NCI-H1436 (cell line): ENCODE measurements around the gene LIMK1.
A peak's percentile ranks its signal among the peaks of the same experiment; 100 is the strongest.

Experiments used
- DNase-seq: peaks from one replicate; lab custom pipeline; 2025; lab: John Stamatoyannopoulos, UW

Gene LIMK1

GRCh38 chr7:74056096-74056915 lies 27.3 kb upstream of the LIMK1 start:
- no peak for DNase-seq

GRCh38 chr7:74057216-74057925 lies 26.2 kb upstream of the LIMK1 start:
- no peak for DNase-seq

- no peak for DNase-seq
Observed at GRCh38 chr7:74057987-74058386, 25.6 kb upstream of the LIMK1 start.

GRCh38 chr7:74058486-74058885 lies 25.1 kb upstream of the LIMK1 start:
- DNase-seq: no peak

- DNase-seq: no peak
Observed at GRCh38 chr7:74059037-74059436, 24.6 kb upstream of the LIMK1 start.

- no peak for DNase-seq
Observed at GRCh38 chr7:74059681-74060588, 23.7 kb upstream of the LIMK1 start.

GRCh38 chr7:74061840-74062539 lies 21.6 kb upstream of the LIMK1 start:
- peak; percentile 76 for DNase-seq

- no peak for DNase-seq
Observed at GRCh38 chr7:74063223-74063641, 20.4 kb upstream of the LIMK1 start.

- no peak for DNase-seq
Observed at GRCh38 chr7:74063646-74064045, 20.0 kb upstream of the LIMK1 start.

GRCh38 chr7:74064696-74065095 lies 18.9 kb upstream of the LIMK1 start:
- no peak for DNase-seq

GRCh38 chr7:74066626-74067025 lies 17.0 kb upstream of the LIMK1 start:
- DNase-seq: no peak

GRCh38 chr7:74068378-74069085 lies 15.1 kb upstream of the LIMK1 start:
- DNase-seq: no peak

- DNase-seq: no peak
Observed at GRCh38 chr7:74069086-74069541, 14.5 kb upstream of the LIMK1 start.

GRCh38 chr7:74069790-74070618 lies 13.6 kb upstream of the LIMK1 start:
- DNase-seq: no peak

- DNase-seq: no peak
Observed at GRCh38 chr7:74070619-74070921, 13.0 kb upstream of the LIMK1 start.

GRCh38 chr7:74071121-74071520 lies 12.5 kb upstream of the LIMK1 start:
- DNase-seq: no peak

- DNase-seq: no peak
Observed at GRCh38 chr7:74074770-74075169, 8.8 kb upstream of the LIMK1 start.

GRCh38 chr7:74078461-74078860 lies 5.1 kb upstream of the LIMK1 start:
- DNase-seq: no peak

- DNase-seq: no peak
Observed at GRCh38 chr7:74082770-74083116, 861 bp upstream of the LIMK1 start.

- DNase-seq: peak; percentile 54
Observed at GRCh38 chr7:74083928-74084721, 521 bp downstream of the LIMK1 start.
